NCI-H526 treated with DMSO at 0.1 percent for 48 hours (cell line): ENCODE data around the gene METTL6.
"Not testable (repeated sequence)": the region's sequence is repeated elsewhere in the genome, so short reads cannot be mapped to it uniquely, and the experiment has no call there.

Experiments used
- DNase-seq: peaks from one replicate; lab custom pipeline; 2025; lab: John Stamatoyannopoulos, UW

Gene METTL6

DNA sequence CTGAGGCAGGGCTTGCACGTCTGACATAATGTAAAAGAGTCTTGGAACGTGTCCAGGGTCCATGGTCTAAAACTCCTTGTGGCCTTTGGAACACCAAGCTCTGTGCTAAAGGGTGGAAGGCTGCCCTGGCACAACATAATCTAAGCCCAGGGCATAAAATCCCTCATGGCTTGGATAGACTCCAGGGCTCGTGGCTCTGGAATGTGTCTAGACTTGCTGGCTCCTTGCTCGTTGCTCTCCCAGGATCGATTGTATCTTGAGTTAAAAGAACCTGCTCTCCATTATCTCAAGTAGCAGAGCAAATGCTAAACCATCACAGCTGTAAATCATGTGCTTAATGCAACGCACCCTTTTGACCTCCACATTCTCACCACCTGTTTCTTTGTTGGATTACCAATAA lies 63.3 kb downstream of the METTL6 start:
- not testable (repeated sequence) for DNase-seq

DNA sequence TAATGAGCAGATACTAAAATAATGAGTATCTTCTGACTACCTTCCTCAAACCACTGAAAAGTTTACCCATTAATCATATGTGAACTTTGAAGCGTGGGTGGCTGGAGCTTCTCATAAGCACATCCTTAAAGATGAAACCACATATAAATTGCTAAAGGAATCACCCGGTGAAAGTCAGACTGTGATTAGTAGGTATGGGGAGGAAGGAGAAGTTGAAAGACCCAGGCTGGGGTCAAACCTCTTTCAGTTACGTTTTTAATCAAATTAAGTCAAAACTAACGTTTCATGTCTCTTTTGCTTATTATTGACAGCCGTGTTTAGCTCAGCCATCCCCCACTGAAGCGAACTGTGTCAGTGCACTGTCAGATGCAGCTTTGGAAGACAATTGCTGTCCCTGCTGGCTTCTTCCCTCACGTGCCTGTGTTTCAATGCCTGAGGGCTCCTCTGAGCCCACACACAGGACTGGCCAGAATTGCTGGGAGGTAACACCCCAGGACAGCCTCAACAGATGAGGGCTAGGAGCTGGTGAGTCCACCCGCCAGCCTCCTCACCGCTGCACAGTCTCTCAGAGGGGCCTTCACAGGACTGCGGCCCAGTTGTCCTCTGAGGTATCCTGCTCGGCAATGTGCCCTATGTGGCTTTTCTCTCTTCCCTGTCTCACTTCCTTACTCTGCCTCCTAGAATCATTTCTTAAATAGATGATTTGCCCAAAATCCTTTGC lies 65.7 kb downstream of the METTL6 start:
- DNase-seq, result no peak

DNA sequence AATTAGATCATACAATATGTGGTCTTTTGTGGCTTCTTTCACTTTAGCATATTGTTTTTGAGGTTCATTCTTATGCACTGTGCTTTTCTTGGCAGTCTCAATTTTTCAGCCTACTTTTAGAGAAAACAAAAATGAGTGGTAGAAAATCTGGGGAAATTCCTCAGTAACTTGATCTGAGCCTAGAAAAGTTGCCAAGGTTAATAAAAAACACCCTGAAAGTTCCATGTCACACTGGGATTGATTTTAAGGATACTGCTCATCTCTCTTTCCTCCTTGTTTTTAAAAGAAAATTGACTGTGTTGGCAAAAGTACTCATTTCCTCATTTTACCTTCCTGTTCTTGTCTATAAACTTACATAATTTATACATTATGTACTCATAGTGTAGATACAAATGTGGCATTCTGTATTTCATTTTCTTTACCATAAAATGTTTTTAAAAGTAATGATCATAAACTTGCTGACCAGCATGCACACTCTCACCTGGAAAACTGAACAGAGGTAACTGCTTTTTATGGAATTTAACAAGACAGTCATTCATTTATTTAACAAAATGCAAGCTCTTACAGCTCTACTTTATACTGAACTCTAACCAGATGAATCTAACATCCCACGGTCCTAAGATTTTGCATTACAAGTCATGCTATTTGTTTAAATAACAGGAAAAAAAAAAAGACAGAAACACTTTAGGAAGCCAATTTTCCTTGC lies 66.4 kb downstream of the METTL6 start:
- DNase-seq, result no peak
